Mucosa of gallbladder (tissue), 1 donor: ENCODE data around the gene PGC. TPM values are rescaled to one million over a fixed set of nuclear protein-coding genes. Genes with fewer than 3 reads are reported as not detected.

Experiments used
- DNase-seq: peaks from one replicate; pipeline ENCODE4 v3.0.0-alpha.2; 2020; ENCODE audit warnings: low spot score
- total RNA-seq: library from RNA; stranded (reverse); gene quantifications from one replicate; pipeline ENCODE4 v1.2.1, GENCODE V29; 2021
- donor health status: DM: no; HTN: no; CAD: no.

PGC gene
- total RNA-seq: 6.7 TPM

- no peak for DNase-seq
Measured at GRCh38 chr6:41747256-41748101, at the start of gene PGC. Gene PGC, minus strand, starts transcription at chr6:41747397. Its CDS starts 63 bp downstream, at chr6:41747334.

GRCh38 chr6:41796474-41796873, 49.3 kb upstream of the PGC start:
- no peak for DNase-seq

- no peak for DNase-seq
Measured at GRCh38 chr6:41791984-41792383, 44.8 kb upstream of the PGC start.

GRCh38 chr6:41791305-41791704, 44.1 kb upstream of the PGC start:
- no peak for DNase-seq

GRCh38 chr6:41790045-41790444, 42.8 kb upstream of the PGC start:
- no peak for DNase-seq

- DNase-seq: no peak
Measured at GRCh38 chr6:41789390-41789724, 42.2 kb upstream of the PGC start.

- DNase-seq: peak; percentile 97
Measured at GRCh38 chr6:41787219-41787917, 40.2 kb upstream of the PGC start, which contains the start of gene TOMM6. Gene TOMM6, plus strand, starts transcription at chr6:41787694. Its CDS starts 4 bp downstream, at chr6:41787698.

- DNase-seq: peak; percentile 89
Measured at GRCh38 chr6:41786451-41787218, 39.4 kb upstream of the PGC start.

- no peak for DNase-seq
Measured at GRCh38 chr6:41785689-41786450, 38.7 kb upstream of the PGC start.

- no peak for DNase-seq
Measured at GRCh38 chr6:41785254-41785653, 38.1 kb upstream of the PGC start.

GRCh38 chr6:41784581-41785171, 37.5 kb upstream of the PGC start:
- peak; percentile 69 for DNase-seq

- DNase-seq: no peak
Measured at GRCh38 chr6:41783106-41783780, 36.0 kb upstream of the PGC start.

- peak; percentile 26 for DNase-seq
Measured at GRCh38 chr6:41781366-41781730, 34.2 kb upstream of the PGC start.

- DNase-seq: peak; percentile 76
Measured at GRCh38 chr6:41780551-41781365, 33.6 kb upstream of the PGC start, which contains the start of gene PRICKLE4. Gene PRICKLE4, plus strand, starts transcription at chr6:41780782. Its CDS starts 2,692 bp downstream, at chr6:41783474.

GRCh38 chr6:41779788-41780550, 32.8 kb upstream of the PGC start, which contains the start of gene FRS3:
Gene FRS3, minus strand, starts transcription at chr6:41779900. Its CDS starts 2,913 bp downstream, at chr6:41776987.
- peak; percentile 97 for DNase-seq

- no peak for DNase-seq
Measured at GRCh38 chr6:41779336-41779735, 32.1 kb upstream of the PGC start.

- no peak for DNase-seq
Measured at GRCh38 chr6:41778895-41779294, 31.7 kb upstream of the PGC start.

- no peak for DNase-seq
Measured at GRCh38 chr6:41777551-41778285, 30.5 kb upstream of the PGC start.
